ENCODE measurements around the gene MRPL46.
"Not testable (repeated sequence)": the region's sequence is repeated elsewhere in the genome, so short reads cannot be mapped to it uniquely, and the experiment has no call there.

The MRPL46 gene

DNA sequence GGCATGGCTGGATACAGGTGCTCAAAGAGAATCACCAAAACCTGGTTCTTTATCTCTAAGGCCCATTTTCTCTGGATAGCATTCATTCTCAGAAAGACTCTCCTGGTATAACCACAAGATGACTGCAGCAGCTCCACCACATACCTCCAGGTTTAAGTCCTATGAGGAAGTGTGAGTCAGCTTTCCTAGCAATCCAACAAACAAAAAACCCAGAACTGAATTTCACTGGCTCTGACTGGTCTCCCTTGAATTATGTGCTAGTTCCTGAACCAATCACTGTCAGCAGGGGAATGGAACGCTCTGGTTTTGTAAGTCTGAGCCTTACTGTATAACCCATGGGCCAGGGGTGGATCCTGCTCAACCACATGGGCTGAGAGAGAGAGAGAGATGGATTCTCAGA, 27.2 kb downstream of the MRPL46 start:
- no peak for DNase-seq

DNA sequence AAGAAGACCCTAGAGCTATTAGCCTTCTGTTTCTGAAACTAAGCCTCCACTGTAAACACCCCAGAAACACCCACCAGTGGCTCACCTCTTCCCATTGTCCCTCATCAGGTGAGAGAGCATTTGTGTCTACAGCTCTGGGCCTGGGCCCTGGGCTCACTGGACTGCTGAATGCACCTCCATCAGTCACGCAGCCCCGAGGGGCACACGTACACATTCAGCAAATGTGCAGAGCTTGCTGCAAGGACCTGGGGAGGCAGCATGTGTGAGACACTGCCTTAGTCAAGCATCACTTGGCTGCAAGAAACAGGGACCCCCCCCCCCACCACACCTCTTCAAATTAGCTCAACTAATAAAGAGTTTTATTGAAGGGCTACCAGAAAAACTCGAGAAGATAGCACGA, 29.0 kb downstream of the MRPL46 start:
- no peak for DNase-seq

- not testable (repeated sequence) for DNase-seq
These were observed 33.1 kb downstream of the MRPL46 start for GRCh38 chr15:88434106-88434505.

DNA sequence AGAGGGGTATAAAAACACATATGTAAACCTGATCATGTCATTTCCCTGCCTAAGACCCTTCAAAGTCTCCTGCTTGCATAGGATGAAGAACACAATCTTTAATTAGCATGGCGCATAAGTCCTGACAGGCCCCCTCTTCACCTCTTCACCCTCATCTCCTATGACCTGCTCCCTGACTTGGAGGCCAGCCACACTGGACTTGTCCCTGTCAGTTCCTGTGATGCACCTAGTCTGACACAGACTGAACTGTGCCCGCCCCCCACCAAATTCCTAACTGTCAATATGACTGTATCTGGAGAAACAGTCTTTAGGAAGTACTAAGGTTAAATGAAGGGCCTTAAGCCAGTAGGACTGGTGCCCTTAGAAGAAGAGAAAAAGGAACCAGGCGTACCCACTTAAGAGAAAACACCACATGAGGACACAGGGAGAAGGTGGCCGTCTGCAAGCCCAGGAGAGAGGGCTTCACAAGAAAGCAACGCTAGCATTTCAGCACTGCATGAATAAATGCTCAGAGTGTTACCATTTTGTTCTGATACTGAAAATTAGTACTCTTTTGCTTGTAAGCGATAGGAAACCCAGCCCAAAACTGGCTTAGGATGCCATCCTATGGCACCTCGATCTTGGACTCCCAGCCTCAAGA, 34.0 kb downstream of the MRPL46 start:
- no peak for DNase-seq

GRCh38 chr15:88431441-88431840, 35.7 kb downstream of the MRPL46 start:
- DNase-seq, result no peak

GRCh38 chr15:88430051-88430450, 37.1 kb downstream of the MRPL46 start:
- no peak for DNase-seq

GRCh38 chr15:88428805-88429605, 38.2 kb downstream of the MRPL46 start:
- no peak for DNase-seq

DNA sequence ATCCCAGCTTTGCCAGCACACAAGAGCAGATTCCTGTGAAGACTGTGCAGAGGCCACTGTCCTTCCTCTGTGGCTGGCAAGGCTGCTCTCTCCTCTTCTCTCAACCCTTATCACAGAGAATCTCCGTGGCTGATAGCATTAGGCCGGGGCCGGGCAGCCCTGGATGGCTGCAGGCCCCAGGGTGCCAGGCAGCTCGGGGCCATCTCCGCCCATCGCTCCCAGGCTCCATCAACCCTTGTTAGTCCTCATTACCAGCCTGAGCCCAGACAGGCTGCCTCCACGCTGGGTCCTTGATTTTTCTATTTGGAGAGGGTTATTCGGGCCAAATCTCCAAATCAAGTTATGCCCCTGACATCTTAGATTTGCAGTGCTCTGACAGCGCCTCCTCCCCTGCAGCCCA, 39.1 kb downstream of the MRPL46 start:
- no peak for DNase-seq

DNA sequence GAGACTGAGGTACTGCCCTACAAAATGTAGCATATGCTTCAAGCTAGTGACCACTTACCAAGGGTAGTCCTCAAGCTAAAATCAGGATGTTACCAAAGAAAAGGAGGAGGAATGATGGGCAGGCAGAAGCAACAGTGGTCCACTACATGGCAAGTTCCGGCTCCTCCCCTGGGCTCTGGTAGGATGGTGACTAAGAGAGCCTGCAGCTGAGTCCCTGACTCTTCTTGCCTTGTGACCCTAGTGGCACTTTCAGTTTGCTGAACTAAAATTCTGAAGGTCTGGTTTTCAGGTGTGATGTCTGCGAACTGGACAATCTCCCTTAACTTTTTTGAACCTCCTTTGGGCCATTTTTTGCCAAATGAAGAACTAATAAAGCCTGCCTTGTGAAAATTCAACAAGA, 40.9 kb downstream of the MRPL46 start:
- no peak for DNase-seq

DNA sequence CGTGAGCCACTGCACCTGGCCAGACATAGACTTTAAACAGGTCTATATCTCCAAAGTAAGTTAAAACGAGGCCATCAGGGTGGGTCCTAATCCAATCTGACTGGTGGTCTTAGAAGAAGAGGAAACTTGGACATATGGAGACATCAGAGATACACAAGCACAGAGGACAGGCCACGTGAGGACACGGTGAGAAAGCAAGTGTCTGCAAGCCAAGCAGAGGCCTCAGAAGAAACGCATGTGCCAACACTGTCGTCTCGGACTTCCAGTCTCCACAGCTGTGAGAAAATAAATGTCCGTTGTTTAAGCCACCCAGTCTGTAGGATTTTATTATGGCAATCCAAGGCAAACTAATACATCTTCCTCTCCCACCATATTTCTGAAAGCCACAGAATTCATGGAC, 43.9 kb downstream of the MRPL46 start:
- no peak for DNase-seq

- DNase-seq, result no peak
These were observed 47.4 kb downstream of the MRPL46 start for GRCh38 chr15:88419830-88420229.

Measured in NCI-H2227 treated with DMSO at 0.1 percent for 48 hours (cell line).